ENCODE data around the gene ASB16. TPM values are rescaled to one million over a fixed set of nuclear protein-coding genes. Genes with fewer than 3 reads are reported as not detected.

Gene ASB16
- total RNA-seq, 1 donor: not detected

- Histone ChIP-seq H3K27ac (ENCODE audit: low read depth, low read length) (no peak overlapping the region), H2AFZ (ENCODE audit: low read length) (no peak overlapping the region), H3K79me2 (ENCODE audit: insufficient read depth, low read length) (no peaks in the 10 kb centered on the region), H3K4me2 (ENCODE audit: insufficient read depth, low read length) (no peak overlapping the region), H3K9me3 (ENCODE audit: low read depth, low read length) (no peaks in the 10 kb centered on the region), H4K20me1 (ENCODE audit: insufficient read depth, low read length) (no peaks in the 10 kb centered on the region), H3K36me3 (ENCODE audit: insufficient read depth, low read length) (no peaks in the 10 kb centered on the region), H3K4me1 (ENCODE audit: insufficient read depth, low read length) (peaks cover 13% of the 10 kb centered on the region), H3K4me3 (ENCODE audit: insufficient read depth, low read length) (no peak overlapping the region), H3K27me3 (ENCODE audit: insufficient read depth, low read length) (no peaks in the 10 kb centered on the region)
- no peak for TF ChIP-seq CTCF (IDR thresholded peaks at IDR 0.05; ENCODE audit: extremely low read depth, low read depth, low read length)
- DNase-seq (ENCODE audit: insufficient read length, low spot score, missing footprints): no peak
Measured at GRCh38 chr17:44167181-44167861, 3.2 kb upstream of the ASB16 start.

- Histone ChIP-seq H3K4me1 (ENCODE audit: insufficient read depth, low read length) (peaks cover 13% of the 10 kb centered on the region), H3K4me2 (ENCODE audit: insufficient read depth, low read length) (peak overlapping the region; percentile 70), H3K27me3 (ENCODE audit: insufficient read depth, low read length) (no peaks in the 10 kb centered on the region), H3K27ac (ENCODE audit: low read depth, low read length) (no peak overlapping the region), H3K9me3 (ENCODE audit: low read depth, low read length) (no peaks in the 10 kb centered on the region), H2AFZ (ENCODE audit: low read length) (no peak overlapping the region), H4K20me1 (ENCODE audit: insufficient read depth, low read length) (no peaks in the 10 kb centered on the region), H3K79me2 (ENCODE audit: insufficient read depth, low read length) (no peaks in the 10 kb centered on the region), H3K36me3 (ENCODE audit: insufficient read depth, low read length) (no peaks in the 10 kb centered on the region), H3K4me3 (ENCODE audit: insufficient read depth, low read length) (peak overlapping the region; percentile 54)
- no peak for DNase-seq (ENCODE audit: insufficient read length, low spot score, missing footprints)
- TF ChIP-seq CTCF (IDR thresholded peaks at IDR 0.05; ENCODE audit: extremely low read depth, low read depth, low read length): no peak
Measured at GRCh38 chr17:44170135-44170498, 387 bp upstream of the ASB16 start.

- no peak for TF ChIP-seq CTCF (IDR thresholded peaks at IDR 0.05; ENCODE audit: extremely low read depth, low read depth, low read length)
- H3K4me2 ChIP-seq (ENCODE audit: insufficient read depth, low read length): no peak overlapping the region
Measured at GRCh38 chr17:44171931-44172455, 1.5 kb downstream of the ASB16 start.

GRCh38 chr17:44174427-44174826 is 3.9 kb downstream of the ASB16 start:
- Histone ChIP-seq H3K79me2 (ENCODE audit: insufficient read depth, low read length) (no peaks in the 10 kb centered on the region), H3K36me3 (ENCODE audit: insufficient read depth, low read length) (peaks cover 6% of the 10 kb centered on the region), H3K27ac (ENCODE audit: low read depth, low read length) (no peak overlapping the region), H3K4me3 (ENCODE audit: insufficient read depth, low read length) (no peak overlapping the region), H3K9me3 (ENCODE audit: low read depth, low read length) (no peaks in the 10 kb centered on the region), H2AFZ (ENCODE audit: low read length) (no peak overlapping the region), H3K4me1 (ENCODE audit: insufficient read depth, low read length) (peaks cover 9% of the 10 kb centered on the region), H3K27me3 (ENCODE audit: insufficient read depth, low read length) (no peaks in the 10 kb centered on the region), H3K4me2 (ENCODE audit: insufficient read depth, low read length) (no peak overlapping the region), H4K20me1 (ENCODE audit: insufficient read depth, low read length) (no peaks in the 10 kb centered on the region)
- no peak for TF ChIP-seq CTCF (IDR thresholded peaks at IDR 0.05; ENCODE audit: extremely low read depth, low read depth, low read length)
- DNase-seq (ENCODE audit: insufficient read length, low spot score, missing footprints): peak; percentile 53

More at GRCh38 chr17:44171931-44172455, 1.5 kb downstream of the ASB16 start:
- Histone ChIP-seq H4K20me1 (ENCODE audit: insufficient read depth, low read length) (no peaks in the 10 kb centered on the region), H3K4me1 (ENCODE audit: insufficient read depth, low read length) (peaks cover 13% of the 10 kb centered on the region), H3K36me3 (ENCODE audit: insufficient read depth, low read length) (no peaks in the 10 kb centered on the region), H3K4me3 (ENCODE audit: insufficient read depth, low read length) (no peak overlapping the region), H3K27me3 (ENCODE audit: insufficient read depth, low read length) (no peaks in the 10 kb centered on the region), H3K79me2 (ENCODE audit: insufficient read depth, low read length) (no peaks in the 10 kb centered on the region), H3K9me3 (ENCODE audit: low read depth, low read length) (no peaks in the 10 kb centered on the region), H2AFZ (ENCODE audit: low read length) (no peak overlapping the region), H3K27ac (ENCODE audit: low read depth, low read length) (no peak overlapping the region)
- DNase-seq (ENCODE audit: insufficient read length, low spot score, missing footprints): peak; percentile 90

Data from osteoblast (primary cell).